ENCODE measurements around the gene CTAG1A. TPM values are rescaled to one million over a fixed set of nuclear protein-coding genes. Genes with fewer than 3 reads are reported as not detected.
"Not testable (repeated sequence)": the region's sequence is repeated elsewhere in the genome, so short reads cannot be mapped to it uniquely, and the experiment has no call there.

CTAG1A gene
- total RNA-seq, 1 experiment from 2014 or later: not detected

DNA sequence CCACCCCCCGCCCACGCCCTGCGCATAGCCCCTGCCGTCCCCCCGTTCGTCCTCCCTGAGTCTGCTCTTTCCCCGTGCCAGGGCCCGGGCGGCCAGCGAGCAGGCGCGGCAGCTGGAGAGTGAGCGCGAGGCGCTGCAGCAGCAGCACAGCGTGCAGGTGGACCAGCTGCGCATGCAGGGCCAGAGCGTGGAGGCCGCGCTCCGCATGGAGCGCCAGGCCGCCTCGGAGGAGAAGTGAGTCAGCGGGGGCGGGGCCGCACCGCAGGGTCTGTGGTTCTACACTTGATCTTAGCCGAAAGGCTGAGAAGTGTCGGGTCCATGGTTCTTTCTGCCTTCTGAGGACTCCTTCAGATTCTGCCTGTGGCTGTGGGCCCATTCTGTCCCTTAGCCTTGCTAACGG lies 24.6 kb upstream of the CTAG1A start:
- H2AFZ ChIP-seq (ENCODE audit: low read depth, low read length, poor library complexity, severe bottlenecking); BruUV-seq (replicated peaks); H3K9ac ChIP-seq (ENCODE audit: low read length); H3K27ac ChIP-seq (ENCODE audit: low read depth, low read length); H3K4me1 ChIP-seq (ENCODE audit: control insufficient read depth in 1 of 2, insufficient read depth in 2 of 2, low read length in 2 of 2); H3K36me3 ChIP-seq (ENCODE audit: control insufficient read depth in 1 of 2, insufficient read depth in 2 of 2, low read length in 2 of 2); ATAC-seq; H3K9me3 ChIP-seq (ENCODE audit: control insufficient read depth in 1 of 2, insufficient read depth in 1 of 2, low read depth in 1 of 2, low read length in 2 of 2); H3K79me2 ChIP-seq (ENCODE audit: insufficient read depth, low read length); intact Hi-C loops (cut with micrococcal nuclease); H3K4me2 ChIP-seq (ENCODE audit: low read length); RAD21 ChIA-PET (ENCODE audit: low non-redundant PET in 1 of 2, low total read pairs in 2 of 2, uncharacterized antibody in 2 of 2, unreplicated experiment in 2 of 2); H3K9me2 ChIP-seq (ENCODE audit: insufficient read depth); H3K4me3 ChIP-seq (replicated peaks in 1 of 2; ENCODE audit: low read depth in 1 of 2, low read length in 2 of 2); H3K27me3 ChIP-seq (ENCODE audit: insufficient read depth, low read length); DNase-seq (ENCODE audit: low read depth, low spot score); CTCF ChIA-PET; POLR2A ChIA-PET; H4K20me1 ChIP-seq (ENCODE audit: insufficient read depth): not testable (repeated sequence)

DNA sequence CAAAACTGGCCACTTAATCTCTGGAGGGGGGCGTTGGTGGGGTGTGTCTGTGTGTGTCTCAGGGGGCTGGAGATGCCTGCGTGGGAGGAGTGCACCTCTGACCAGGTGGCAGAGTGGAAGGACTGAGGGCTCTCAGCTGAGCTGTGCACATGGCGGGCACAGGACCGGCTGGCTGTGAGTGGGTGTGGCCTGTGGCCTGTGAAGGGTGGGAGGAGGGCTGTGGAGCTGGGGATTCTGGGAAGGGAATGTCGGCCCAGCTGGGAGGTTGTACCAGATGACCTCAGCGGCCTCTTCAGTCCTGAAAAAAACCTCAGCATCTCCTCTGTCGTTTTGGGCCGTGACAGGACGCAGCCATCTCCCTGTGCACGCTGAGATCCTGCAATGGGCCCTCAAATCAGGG lies 22.6 kb upstream of the CTAG1A start:
- POLR2A ChIA-PET; DNase-seq (ENCODE audit: low read depth, low spot score); CTCF ChIA-PET; RAD21 ChIA-PET (ENCODE audit: low non-redundant PET in 1 of 2, low total read pairs in 2 of 2, uncharacterized antibody in 2 of 2, unreplicated experiment in 2 of 2); H3K27me3 ChIP-seq (ENCODE audit: insufficient read depth, low read length); H3K4me1 ChIP-seq (ENCODE audit: control insufficient read depth in 1 of 2, insufficient read depth in 2 of 2, low read length in 2 of 2); H2AFZ ChIP-seq (ENCODE audit: low read depth, low read length, poor library complexity, severe bottlenecking); H3K79me2 ChIP-seq (ENCODE audit: insufficient read depth, low read length); H3K9me2 ChIP-seq (ENCODE audit: insufficient read depth); H3K9ac ChIP-seq (ENCODE audit: low read length); H3K36me3 ChIP-seq (ENCODE audit: control insufficient read depth in 1 of 2, insufficient read depth in 2 of 2, low read length in 2 of 2); intact Hi-C loops (cut with micrococcal nuclease); H4K20me1 ChIP-seq (ENCODE audit: insufficient read depth); H3K27ac ChIP-seq (ENCODE audit: low read depth, low read length); H3K4me3 ChIP-seq (replicated peaks in 1 of 2; ENCODE audit: low read depth in 1 of 2, low read length in 2 of 2); H3K4me2 ChIP-seq (ENCODE audit: low read length); H3K9me3 ChIP-seq (ENCODE audit: control insufficient read depth in 1 of 2, insufficient read depth in 1 of 2, low read depth in 1 of 2, low read length in 2 of 2); BruUV-seq (replicated peaks): not testable (repeated sequence)
- peak; percentile 64 for ATAC-seq

DNA sequence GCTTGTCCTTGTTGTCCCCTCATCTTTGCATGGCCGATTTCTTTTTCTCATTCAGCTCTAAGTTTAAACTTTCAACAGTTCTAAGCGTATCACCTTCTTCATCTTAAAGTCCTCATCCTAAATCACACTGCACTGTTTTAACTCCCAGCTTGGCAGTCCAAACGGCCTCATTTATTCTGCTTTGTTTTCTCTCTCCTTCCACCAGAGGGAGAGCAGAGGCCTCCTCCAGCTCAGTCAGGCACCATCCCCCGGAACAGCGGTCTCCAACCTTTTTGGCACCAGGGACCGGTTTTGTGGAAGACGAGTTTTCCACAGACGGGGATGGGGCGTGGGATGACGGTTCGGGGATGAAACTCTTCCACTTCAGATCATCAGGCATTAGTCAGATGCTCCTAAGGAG lies 14.6 kb upstream of the CTAG1A start:
- H3K27ac ChIP-seq (ENCODE audit: low read depth, low read length); CTCF ChIA-PET; RAD21 ChIA-PET (ENCODE audit: low non-redundant PET in 1 of 2, low total read pairs in 2 of 2, uncharacterized antibody in 2 of 2, unreplicated experiment in 2 of 2): not testable (repeated sequence)

DNA sequence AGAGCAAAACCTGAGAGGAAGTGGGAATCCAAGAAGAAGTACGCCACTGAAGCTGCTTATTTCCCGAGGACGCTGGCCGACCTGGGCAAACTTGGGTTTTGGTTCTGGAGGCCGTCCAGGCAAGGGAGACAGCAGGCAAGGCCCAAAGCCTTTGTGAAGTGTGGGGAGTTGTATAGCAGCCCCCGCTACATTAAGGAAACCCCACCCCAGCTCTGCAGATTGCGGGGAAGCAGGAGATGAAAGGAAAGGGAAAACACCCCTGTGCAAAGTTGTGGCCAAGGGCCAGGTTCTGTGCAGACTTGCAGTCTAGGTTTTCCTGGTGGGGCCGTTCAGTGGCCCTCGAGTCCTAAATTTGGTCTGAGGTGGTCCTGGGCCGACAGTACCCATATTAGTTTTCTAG lies 11.9 kb upstream of the CTAG1A start:
- H3K4me2 ChIP-seq (ENCODE audit: low read length); BruUV-seq (replicated peaks); DNase-seq (ENCODE audit: low read depth, low spot score); H3K4me1 ChIP-seq (ENCODE audit: control insufficient read depth in 1 of 2, insufficient read depth in 2 of 2, low read length in 2 of 2); H4K20me1 ChIP-seq (ENCODE audit: insufficient read depth); RAD21 ChIA-PET (ENCODE audit: low non-redundant PET in 1 of 2, low total read pairs in 2 of 2, uncharacterized antibody in 2 of 2, unreplicated experiment in 2 of 2); H3K79me2 ChIP-seq (ENCODE audit: insufficient read depth, low read length); H3K9me2 ChIP-seq (ENCODE audit: insufficient read depth); ATAC-seq; H3K36me3 ChIP-seq (ENCODE audit: control insufficient read depth in 1 of 2, insufficient read depth in 2 of 2, low read length in 2 of 2); H3K4me3 ChIP-seq (replicated peaks in 1 of 2; ENCODE audit: low read depth in 1 of 2, low read length in 2 of 2); H3K27ac ChIP-seq (ENCODE audit: low read depth, low read length); POLR2A ChIA-PET; CTCF ChIA-PET; H3K27me3 ChIP-seq (ENCODE audit: insufficient read depth, low read length); intact Hi-C loops (cut with micrococcal nuclease); H3K9me3 ChIP-seq (ENCODE audit: control insufficient read depth in 1 of 2, insufficient read depth in 1 of 2, low read depth in 1 of 2, low read length in 2 of 2); H3K9ac ChIP-seq (ENCODE audit: low read length); H2AFZ ChIP-seq (ENCODE audit: low read depth, low read length, poor library complexity, severe bottlenecking): not testable (repeated sequence)

More for the DNA sequence above, 14.6 kb upstream of the CTAG1A start:
- H4K20me1 ChIP-seq (ENCODE audit: insufficient read depth); intact Hi-C loops (cut with micrococcal nuclease); H3K9me2 ChIP-seq (ENCODE audit: insufficient read depth); H3K36me3 ChIP-seq (ENCODE audit: control insufficient read depth in 1 of 2, insufficient read depth in 2 of 2, low read length in 2 of 2); H3K4me2 ChIP-seq (ENCODE audit: low read length); H3K27me3 ChIP-seq (ENCODE audit: insufficient read depth, low read length); POLR2A ChIA-PET; H3K9ac ChIP-seq (ENCODE audit: low read length); ATAC-seq; H3K4me1 ChIP-seq (ENCODE audit: control insufficient read depth in 1 of 2, insufficient read depth in 2 of 2, low read length in 2 of 2); H3K79me2 ChIP-seq (ENCODE audit: insufficient read depth, low read length); H3K9me3 ChIP-seq (ENCODE audit: control insufficient read depth in 1 of 2, insufficient read depth in 1 of 2, low read depth in 1 of 2, low read length in 2 of 2); DNase-seq (ENCODE audit: low read depth, low spot score); BruUV-seq (replicated peaks); H3K4me3 ChIP-seq (replicated peaks in 1 of 2; ENCODE audit: low read depth in 1 of 2, low read length in 2 of 2); H2AFZ ChIP-seq (ENCODE audit: low read depth, low read length, poor library complexity, severe bottlenecking): not testable (repeated sequence)

DNA sequence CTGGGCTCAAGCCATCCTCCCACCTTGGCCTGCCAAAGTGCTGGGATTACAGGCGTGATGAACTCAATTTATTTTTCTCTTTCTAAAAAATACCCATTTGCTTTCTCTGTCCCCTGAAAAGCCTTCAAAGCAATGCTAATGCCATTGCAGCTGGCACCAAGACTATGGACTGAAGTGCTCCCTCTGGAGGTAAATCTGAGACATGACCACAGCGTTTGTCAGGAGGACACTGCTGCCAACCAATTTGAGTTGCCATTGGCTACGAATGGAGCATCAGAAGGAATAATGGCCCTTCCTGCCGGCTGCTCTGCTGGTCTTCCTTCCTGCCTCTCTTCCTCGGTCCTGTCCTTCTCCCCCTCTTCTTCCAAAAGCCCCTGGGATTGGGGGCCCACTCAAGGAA lies 9.9 kb upstream of the CTAG1A start:
- H3K9me2 ChIP-seq (ENCODE audit: insufficient read depth); CTCF ChIA-PET; H3K9me3 ChIP-seq (ENCODE audit: control insufficient read depth in 1 of 2, insufficient read depth in 1 of 2, low read depth in 1 of 2, low read length in 2 of 2); H2AFZ ChIP-seq (ENCODE audit: low read depth, low read length, poor library complexity, severe bottlenecking); intact Hi-C loops (cut with micrococcal nuclease); POLR2A ChIA-PET; RAD21 ChIA-PET (ENCODE audit: low non-redundant PET in 1 of 2, low total read pairs in 2 of 2, uncharacterized antibody in 2 of 2, unreplicated experiment in 2 of 2); H3K4me3 ChIP-seq (replicated peaks in 1 of 2; ENCODE audit: low read depth in 1 of 2, low read length in 2 of 2); H3K36me3 ChIP-seq (ENCODE audit: control insufficient read depth in 1 of 2, insufficient read depth in 2 of 2, low read length in 2 of 2); BruUV-seq (replicated peaks); H3K4me2 ChIP-seq (ENCODE audit: low read length); H4K20me1 ChIP-seq (ENCODE audit: insufficient read depth); H3K4me1 ChIP-seq (ENCODE audit: control insufficient read depth in 1 of 2, insufficient read depth in 2 of 2, low read length in 2 of 2); H3K27me3 ChIP-seq (ENCODE audit: insufficient read depth, low read length); H3K27ac ChIP-seq (ENCODE audit: low read depth, low read length); DNase-seq (ENCODE audit: low read depth, low spot score); H3K9ac ChIP-seq (ENCODE audit: low read length); H3K79me2 ChIP-seq (ENCODE audit: insufficient read depth, low read length): not testable (repeated sequence)
- peak; percentile 88 for ATAC-seq
